Right ventricle myocardium inferior (tissue), 1 donor: Measurements from ENCODE around the gene IL15. TPM values are rescaled to one million over a fixed set of nuclear protein-coding genes. Genes with fewer than 3 reads are reported as not detected.
"Not testable (repeated sequence)": the region's sequence is repeated elsewhere in the genome, so short reads cannot be mapped to it uniquely, and the experiment has no call there.

Experiments
- ATAC-seq: fragments of 200-7000 bp; cut with Tn5 transposase; one replicate; pipeline ENCODE4 v1.9.1; 2020; ENCODE audit warnings: mild to moderate bottlenecking, moderate library complexity
- DNase-seq: peaks from one replicate; pipeline ENCODE4 v3.0.0; 2021; ENCODE audit errors: missing footprints
- intact Hi-C: fragments of 100-400 bp; cut with DNase I; formaldehyde crosslinking; loops from one replicate; pipeline ENCODE4 v1.11.0; 2022
- long read RNA-seq: library from polyadenylated mRNA; unstranded; transcript quantifications from one replicate; pipeline ENCODE4 v2.0.0, GENCODE V29; 2021
- total RNA-seq: library from RNA; stranded (reverse); fragmentation: NEBNext Ultra II Directional; extraction: Animal tissue kit (Norgen Biotek cat#: 25700); gene quantifications from one replicate; pipeline ENCODE4 v1.2.1, GENCODE V29; 2021
- donor health status: DM: no; HTN: yes; CAD: no; lungs with severe emphysema.

The IL15 gene
- 1.6 TPM for total RNA-seq
- long read RNA-seq, partial matches to known transcripts: 0 of 3 reads
- long read RNA-seq, other reads (novel, unspliced or antisense): 2 of 3 reads

- peak; percentile 82 for DNase-seq
- intact Hi-C loops: no loop called here
- peak; percentile 72 for ATAC-seq
Measured at GRCh38 chr4:141636082-141636770, at the start of gene IL15. IL15 (plus strand) TSS chr4:141636583; CDS start chr4:141719465, 82,882 bp downstream.

- intact Hi-C loops: no loop called here
- ATAC-seq: no peak
Measured at GRCh38 chr4:141587897-141588296, 48.5 kb upstream of the IL15 start.

GRCh38 chr4:141595531-141595930, 40.9 kb upstream of the IL15 start:
- DNase-seq: no peak
- ATAC-seq: no peak
- intact Hi-C loops: no loop called here

More at GRCh38 chr4:141587897-141588296, 48.5 kb upstream of the IL15 start:
- no peak for DNase-seq

- intact Hi-C loops: no loop called here
- DNase-seq (no peak), ATAC-seq (no peak)
Measured at GRCh38 chr4:141599853-141600252, 36.5 kb upstream of the IL15 start.

- DNase-seq, intact Hi-C loops, ATAC-seq: not testable (repeated sequence)
Measured at GRCh38 chr4:141604683-141605082, 31.7 kb upstream of the IL15 start.

GRCh38 chr4:141605425-141605856, 30.9 kb upstream of the IL15 start:
- ATAC-seq (no peak), DNase-seq (no peak)
- intact Hi-C loops: no loop called here

GRCh38 chr4:141609243-141609642, 27.1 kb upstream of the IL15 start:
- no peak for ATAC-seq
- intact Hi-C loops: no loop called here
- no peak for DNase-seq

GRCh38 chr4:141610365-141610764, 26.0 kb upstream of the IL15 start:
- no peak for DNase-seq
- intact Hi-C loops: no loop called here
- ATAC-seq: no peak

GRCh38 chr4:141614878-141615586, 21.4 kb upstream of the IL15 start:
- ATAC-seq (no peak), DNase-seq (no peak)
- intact Hi-C loops: no loop called here

GRCh38 chr4:141615587-141615918, 20.8 kb upstream of the IL15 start:
- intact Hi-C loops, DNase-seq, ATAC-seq: not testable (repeated sequence)

- DNase-seq: no peak
- no peak for ATAC-seq
- intact Hi-C loops: no loop called here
Measured at GRCh38 chr4:141620715-141621114, 15.7 kb upstream of the IL15 start.

- no peak for DNase-seq
- intact Hi-C loops: no loop called here
- ATAC-seq: no peak
Measured at GRCh38 chr4:141625023-141625422, 11.4 kb upstream of the IL15 start.

- intact Hi-C loops: no loop called here
- DNase-seq: no peak
- no peak for ATAC-seq
Measured at GRCh38 chr4:141630854-141631253, 5.5 kb upstream of the IL15 start.

- no peak for ATAC-seq
- no peak for DNase-seq
- intact Hi-C loops: no loop called here
Measured at GRCh38 chr4:141635736-141636081, 674 bp upstream of the IL15 start.

- ATAC-seq (peak; percentile 79), DNase-seq (peak; percentile 69)
- intact Hi-C loops: no loop called here
Measured at GRCh38 chr4:141636771-141637460, 533 bp downstream of the IL15 start.

GRCh38 chr4:141637565-141637964, 1.2 kb downstream of the IL15 start:
- intact Hi-C loops: no loop called here
- DNase-seq: no peak
- no peak for ATAC-seq

- no peak for ATAC-seq
Measured at GRCh38 chr4:141638230-141638629, 1.8 kb downstream of the IL15 start.

GRCh38 chr4:141640696-141641095, 4.3 kb downstream of the IL15 start:
- ATAC-seq (no peak), DNase-seq (no peak)
- intact Hi-C loops: loop anchor here (10.0 kb wide), 1 partner anchor 296 kb away; no protein-coding TSS in a partner anchor

More at GRCh38 chr4:141638230-141638629, 1.8 kb downstream of the IL15 start:
- no peak for DNase-seq
- intact Hi-C loops: no loop called here

- no peak for DNase-seq
- intact Hi-C loops: loop anchor here (10.0 kb wide), 1 partner anchor 297 kb away; no protein-coding TSS in a partner anchor
- ATAC-seq: no peak
Measured at GRCh38 chr4:141642063-141642462, 5.7 kb downstream of the IL15 start.

GRCh38 chr4:141642711-141643110, 6.3 kb downstream of the IL15 start:
- no peak for ATAC-seq
- DNase-seq: no peak
- intact Hi-C loops: loop anchor here (10.0 kb wide), 1 partner anchor 298 kb away; no protein-coding TSS in a partner anchor
